Endothelial cell of umbilical vein (primary cell): ENCODE measurements around the gene HPSE2. TPM values are rescaled to one million over a fixed set of nuclear protein-coding genes. Genes with fewer than 3 reads are reported as not detected.

Experiments used
- BruUV-seq: library from RNA; stranded (reverse); fragments of 400-500 nt; replicated peaks from 2 replicates; lab custom pipeline; 2021; lab: Mats Ljungman, UMichigan
- CTCF ChIA-PET: fragments of 300-600, 350-600 bp; sonication (Branson Sonifier 250); formaldehyde crosslinking; loops from one replicate; lab custom pipeline; 2021; ENCODE audit warnings: antibody characterized with exemption, inconsistent platforms; lab: Charles Lee
- POLR2A ChIA-PET: fragments of 300-600, 350-600 bp; sonication (Branson Sonifier 250); formaldehyde crosslinking; loops from one replicate; lab custom pipeline; 2021; ENCODE audit warnings: antibody characterized with exemption, inconsistent platforms; lab: Charles Lee
- DNase-seq: peaks from one replicate; pipeline ENCODE4 v3.0.0-alpha.2; 2011; ENCODE audit warnings: low read depth, low spot score
- FAIRE-seq: peaks from 2 replicates; lab custom pipeline; 2011; peaks lifted over from hg19 to GRCh38; lab: Jason Lieb, UNC
- H2AFZ ChIP-seq: 2 replicates; pipeline ENCODE4 v1.6.0; 2012; ENCODE audit warnings: low read depth, low read length, control low read depth, inconsistent platforms
- H3K27ac ChIP-seq: 2 replicates; pipeline ENCODE4 v1.5.1; 2011; ENCODE audit warnings: low read depth, mild to moderate bottlenecking, control low read depth, low read length, moderate library complexity; ENCODE audit not compliant: insufficient read depth
- H3K27me3 ChIP-seq, 2 experiments: 2 replicates each; pipeline versions ENCODE4 v1.6.0 to v1.6.1; 2011; ENCODE audit warnings: low read length in 2 of 2, mixed read lengths in 1 of 2; ENCODE audit not compliant: control insufficient read depth in 2 of 2, insufficient read depth in 2 of 2
- H3K36me3 ChIP-seq, 2 experiments: 2 replicates in 1 of 2; 3 replicates in 1 of 2; pipeline ENCODE4 v1.5.1; 2011; ENCODE audit warnings: low read length in 2 of 2, mild to moderate bottlenecking in 1 of 2, moderate library complexity in 1 of 2; ENCODE audit not compliant: control insufficient read depth in 2 of 2, insufficient read depth in 2 of 2; ENCODE audit errors: extremely low read depth in 1 of 2
- H3K4me1 ChIP-seq: 3 replicates; pipeline ENCODE4 v1.5.1; 2011; ENCODE audit warnings: mild to moderate bottlenecking, low read length; ENCODE audit not compliant: control insufficient read depth, insufficient read depth; ENCODE audit errors: extremely low read depth
- H3K4me2 ChIP-seq: 2 replicates; pipeline ENCODE4 v1.6.1; 2011; ENCODE audit warnings: low read length, control low read depth, mixed read lengths; ENCODE audit not compliant: insufficient read depth
- H3K4me3 ChIP-seq, 3 experiments: fragments of 200-600 bp in 1 of 3; sonication (generic), shearing (Covaris generic) in 1 of 3; replicated peaks in 1 of 3; 2 replicates each; pipeline ENCODE4 v1.5.1; 2011 to 2016; ENCODE audit warnings: control low read depth in 3 of 3, low read length in 3 of 3, mild to moderate bottlenecking in 2 of 3, inconsistent platforms in 1 of 3, low read depth in 1 of 3, moderate library complexity in 1 of 3; ENCODE audit not compliant: insufficient read depth in 1 of 3
- H3K79me2 ChIP-seq: 2 replicates; pipeline ENCODE4 v1.6.0; 2012; ENCODE audit warnings: low read length, inconsistent platforms; ENCODE audit not compliant: control insufficient read depth, insufficient read depth
- H3K9ac ChIP-seq: replicated peaks from 2 replicates; pipeline ENCODE3; 2011; ENCODE audit warnings: low read length, control low read depth; ENCODE audit not compliant: insufficient read depth; ENCODE audit errors: extremely low read depth
- H3K9me1 ChIP-seq: replicated peaks from 3 replicates; pipeline ENCODE4 v1.6.0; 2011; ENCODE audit warnings: mild to moderate bottlenecking, low read length; ENCODE audit not compliant: control insufficient read depth, insufficient read depth; ENCODE audit errors: extremely low read depth
- H3K9me3 ChIP-seq: replicated peaks from 2 replicates; pipeline ENCODE4 v1.5.1; 2012; ENCODE audit warnings: low read length, inconsistent platforms; ENCODE audit not compliant: control insufficient read depth, insufficient read depth
- H4K20me1 ChIP-seq: replicated peaks from 2 replicates; pipeline ENCODE3; 2011; ENCODE audit warnings: mild to moderate bottlenecking, low read length; ENCODE audit not compliant: control insufficient read depth, insufficient read depth; ENCODE audit errors: extremely low read depth
- CTCF ChIP-seq, 2 donors: IDR thresholded peaks; 1 replicate in 1 of 2; 2 replicates in 1 of 2; pipeline ENCODE4 v1.5.1; 2011; ENCODE audit warnings: low read length in 2 of 2, mild to moderate bottlenecking in 2 of 2, moderate library complexity in 2 of 2, control low read depth in 1 of 2, inconsistent platforms in 1 of 2, low read depth in 1 of 2; ENCODE audit not compliant: insufficient read depth in 1 of 2; ENCODE audit errors: extremely low read depth in 1 of 2
- EZH2 ChIP-seq: IDR thresholded peaks from 2 replicates; pipeline ENCODE4 v1.6.1; 2012; ENCODE audit warnings: borderline replicate concordance, low read depth, mild to moderate bottlenecking, moderate library complexity, low read length, inconsistent platforms; ENCODE audit not compliant: severe bottlenecking
- FOS ChIP-seq: IDR thresholded peaks from 2 replicates; pipeline ENCODE4 v1.6.1; 2011; ENCODE audit warnings: mild to moderate bottlenecking, low read length, moderate library complexity, borderline replicate concordance; ENCODE audit not compliant: insufficient read depth
- GATA2 ChIP-seq: IDR thresholded peaks from 2 replicates; pipeline ENCODE4 v1.7.0; 2011; ENCODE audit warnings: low read depth, mild to moderate bottlenecking, moderate library complexity, mixed read lengths, low read length; ENCODE audit not compliant: insufficient read length, insufficient read depth
- JUN ChIP-seq: IDR thresholded peaks from 2 replicates; pipeline ENCODE4 v1.6.1; 2011; ENCODE audit warnings: borderline replicate concordance, low read depth; ENCODE audit not compliant: insufficient read length, insufficient read depth
- MAX ChIP-seq: IDR thresholded peaks from 2 replicates; pipeline ENCODE4 v1.6.1; 2011; ENCODE audit not compliant: insufficient read depth, insufficient read length
- MYC ChIP-seq: IDR thresholded peaks from one replicate; pipeline ENCODE4 v1.6.1; 2011; ENCODE audit warnings: mild to moderate bottlenecking, low read depth, low read length
- POLR2A ChIP-seq: IDR thresholded peaks from 2 replicates; pipeline ENCODE4 v1.6.1; 2012; ENCODE audit warnings: low read depth, mild to moderate bottlenecking, control low read depth, low read length
- POLR2AphosphoS5 ChIP-seq: IDR thresholded peaks from 2 replicates; pipeline ENCODE4 v1.6.1; 2012; ENCODE audit warnings: low read depth, mild to moderate bottlenecking, control low read depth, low read length, moderate library complexity; ENCODE audit not compliant: insufficient read depth
- dilution Hi-C: fragments of 300-500 bp; cut with MboI; formaldehyde crosslinking; loops from one replicate; pipeline ENCODE4 v1.15.0; 2019; ENCODE audit warnings: low sequenced_read_pairs; ENCODE audit not compliant: extremely low pct_ligation_motif_present
- intact Hi-C: fragments of 100-400 bp; cut with micrococcal nuclease; formaldehyde crosslinking; loops from one replicate; pipeline ENCODE4 v1.10.0; 2022
- polyA plus RNA-seq, 4 experiments: library from polyadenylated mRNA; depleted of rRNA in 3 of 4; stranded (reverse) in 3 of 4; unstranded in 1 of 4; fragments of >200 nt; gene quantifications; 2 replicates each; pipeline versions ENCODE4 v1.2.1 to v1.2.3, GENCODE V29; 2011 to 2012; ENCODE audit warnings: missing spikeins in 1 of 4
- total RNA-seq: library from RNA; stranded (reverse); gene quantifications from 2 replicates; pipeline ENCODE4 v1.2.3, GENCODE V29; 2021

The HPSE2 gene
- total and polyA plus RNA-seq, 2 donors (not counting 3 experiments of a cell fraction or from before 2014, with no cell fraction given): not detected

GRCh38 chr10:98492763-98493162, 742.9 kb downstream of the HPSE2 start:
- no peaks in the 10 kb centered on the region for H3K27me3 ChIP-seq
- H3K9me3 ChIP-seq: no peaks in the 10 kb centered on the region
- no peak overlapping the region for H2AFZ ChIP-seq
- intact Hi-C loops: no loop called here
- H4K20me1 ChIP-seq: no peaks in the 10 kb centered on the region
- no peaks in the 10 kb centered on the region for H3K9me1 ChIP-seq
- dilution Hi-C loops: no loop called here
- H3K27ac ChIP-seq: no peak overlapping the region
- no TSS peak for BruUV-seq
- no peak overlapping the region for H3K4me2 ChIP-seq
- H3K36me3 ChIP-seq: no peaks in the 10 kb centered on the region
- FAIRE-seq (no peak), DNase-seq (no peak)
- no peak overlapping the region for H3K4me3 ChIP-seq
- H3K9ac ChIP-seq: no peak overlapping the region
- no peaks in the 10 kb centered on the region for H3K79me2 ChIP-seq
- CTCF ChIA-PET: no interaction called here
- no peaks in the 10 kb centered on the region for H3K4me1 ChIP-seq
- POLR2A ChIA-PET: no interaction called here
- TF ChIP-seq GATA2 (no peak), EZH2 (no peak), MYC (no peak), POLR2A (no peak), MAX (no peak), FOS (no peak), POLR2AphosphoS5 (no peak), CTCF (IDR thresholded peaks at IDR 0.05; ENCODE audit: extremely low read depth in 1 of 2, insufficient read depth in 1 of 2, low read depth in 1 of 2, low read length in 2 of 2) (no peak), JUN (no peak)
